CD4-positive, alpha-beta T cell treated with Interleukin-4 for 4 hours (primary cell): ENCODE data around the gene GTF3A.
"Not testable (repeated sequence)": the region's sequence is repeated elsewhere in the genome, so short reads cannot be mapped to it uniquely, and the experiment has no call there.

Experiments
- DNase-seq: peaks from one replicate; pipeline ENCODE4 v3.0.0-alpha.2; 2020

GTF3A gene

GRCh38 chr13:27424246-27425157 lies at the start of gene GTF3A:
TSS of gene GTF3A (plus strand) at chr13:27424619.
- DNase-seq = peak; percentile 83

GRCh38 chr13:27374650-27375049 lies 49.8 kb upstream of the GTF3A start:
- DNase-seq = peak; percentile 62

- DNase-seq = peak; percentile 32
Observed at GRCh38 chr13:27375686-27376326, 48.6 kb upstream of the GTF3A start.

GRCh38 chr13:27379126-27379525 lies 45.3 kb upstream of the GTF3A start:
- DNase-seq = no peak

GRCh38 chr13:27379694-27380641 lies 44.5 kb upstream of the GTF3A start:
- peak; percentile 37 for DNase-seq

GRCh38 chr13:27381601-27382000 lies 42.8 kb upstream of the GTF3A start:
- DNase-seq = no peak

GRCh38 chr13:27383104-27383921 lies 41.1 kb upstream of the GTF3A start:
- DNase-seq = no peak

- no peak for DNase-seq
Observed at GRCh38 chr13:27384285-27384684, 40.1 kb upstream of the GTF3A start.

- no peak for DNase-seq
Observed at GRCh38 chr13:27388241-27388640, 36.2 kb upstream of the GTF3A start.

GRCh38 chr13:27389891-27390290 lies 34.5 kb upstream of the GTF3A start:
- no peak for DNase-seq

GRCh38 chr13:27391471-27391870 lies 32.9 kb upstream of the GTF3A start:
- DNase-seq = no peak

GRCh38 chr13:27393101-27393500 lies 31.3 kb upstream of the GTF3A start:
- DNase-seq = no peak

GRCh38 chr13:27395007-27395510 lies 29.4 kb upstream of the GTF3A start:
- no peak for DNase-seq

GRCh38 chr13:27396252-27396846 lies 28.1 kb upstream of the GTF3A start:
- DNase-seq = no peak

GRCh38 chr13:27398360-27398759 lies 26.1 kb upstream of the GTF3A start:
- DNase-seq = no peak

- not testable (repeated sequence) for DNase-seq
Observed at GRCh38 chr13:27400405-27400804, 24.0 kb upstream of the GTF3A start.

- DNase-seq = peak; percentile 13
Observed at GRCh38 chr13:27401210-27401609, 23.2 kb upstream of the GTF3A start.

GRCh38 chr13:27403203-27403678 lies 21.2 kb upstream of the GTF3A start:
- DNase-seq = no peak

- DNase-seq = no peak
Observed at GRCh38 chr13:27403727-27404385, 20.6 kb upstream of the GTF3A start.

- DNase-seq = no peak
Observed at GRCh38 chr13:27404680-27405079, 19.7 kb upstream of the GTF3A start.
